Lower leg skin (tissue), 4 donors: ENCODE results near the gene POC1B. TPM values are rescaled to one million over a fixed set of nuclear protein-coding genes. Genes with fewer than 3 reads are reported as not detected.

Source experiments
- DNase-seq, 2 donors: peaks; one replicate each; pipeline ENCODE4 v3.0.0-alpha.2; 2019; ENCODE audit warnings: low spot score in 2 of 2
- H3K4me3 ChIP-seq: fragments of 200-600 bp; sonication (generic); 2 replicates; pipeline ENCODE4 v1.5.1; 2017; ENCODE audit warnings: mild to moderate bottlenecking, low read depth; ENCODE audit not compliant: poor library complexity, severe bottlenecking
- CTCF ChIP-seq, 3 donors: fragments of 450-650 bp; IDR thresholded peaks; one replicate each; pipeline ENCODE4 v1.5.1; 2016; ENCODE audit warnings: antibody characterized with exemption in 3 of 3, mild to moderate bottlenecking in 3 of 3, moderate library complexity in 2 of 3
- POLR2A ChIP-seq, 2 donors: fragments of 450-650 bp; IDR thresholded peaks; one replicate each; pipeline ENCODE4 v1.6.1; 2016 to 2017; ENCODE audit warnings: antibody characterized with exemption in 2 of 2, mild to moderate bottlenecking in 1 of 2, moderate library complexity in 1 of 2
- WGBS, 2 donors: methylation state at CpG; one replicate each; pipeline ENCODE4 v1.1.5; 2018; 5-methylcytosine and 5-hydroxymethylcytosine counted together
- intact Hi-C: fragments of 100-400 bp; cut with DNase I; formaldehyde crosslinking; loops from one replicate; pipeline ENCODE4 v1.15.0; 2023; ENCODE audit warnings: low total_unique reads
- total RNA-seq, 4 donors: library from RNA; depleted of rRNA; stranded (reverse); fragments of >200 nt; gene quantifications; one replicate each; pipeline ENCODE4 v1.1.0, GENCODE V29; 2016

The POC1B gene
- total RNA-seq, 4 donors from 2014 or later, result 10.5 to 15.9 (median 14.7) TPM

- no peak overlapping the region for H3K4me3 ChIP-seq
- no peak for TF ChIP-seq CTCF (IDR thresholded peaks at IDR 0.05)
- TF ChIP-seq POLR2A (IDR thresholded peaks at IDR 0.05), result no peak
- DNase-seq, result no peak
- 80% methylated on average over 6 of the region's 6 CpGs for WGBS, 2 donors
- intact Hi-C loops, result no loop called here
Observed at GRCh38 chr12:89475203-89475990, 50.5 kb downstream of the POC1B start.

GRCh38 chr12:89474615-89475014 lies 51.2 kb downstream of the POC1B start:
- whole genome bisulfite sequencing, 2 donors, result 47 to 55% methylated on average over 1 of the region's 1 CpG
- intact Hi-C loops, result no loop called here
- TF ChIP-seq POLR2A (IDR thresholded peaks at IDR 0.05), result no peak
- no peak for TF ChIP-seq CTCF (IDR thresholded peaks at IDR 0.05)
- DNase-seq, result no peak
- no peak overlapping the region for H3K4me3 ChIP-seq

GRCh38 chr12:89472508-89472907 lies 53.3 kb downstream of the POC1B start:
- 61 to 68% methylated on average over 2 of the region's 2 CpGs for WGBS, 2 donors
- no peak overlapping the region for H3K4me3 ChIP-seq
- TF ChIP-seq POLR2A (IDR thresholded peaks at IDR 0.05) (no peak), CTCF (IDR thresholded peaks at IDR 0.05) (no peak)
- intact Hi-C loops, result no loop called here
- no peak for DNase-seq

GRCh38 chr12:89470741-89471509 lies 54.9 kb downstream of the POC1B start:
- TF ChIP-seq POLR2A (IDR thresholded peaks at IDR 0.05), result no peak
- TF ChIP-seq CTCF (IDR thresholded peaks at IDR 0.05), result no peak
- no peak overlapping the region for H3K4me3 ChIP-seq
- 66 to 68% methylated on average over 3 of the region's 3 CpGs for WGBS, 2 donors
- intact Hi-C loops, result no loop called here
- no peak for DNase-seq

- TF ChIP-seq CTCF (IDR thresholded peaks at IDR 0.05), result no peak
- TF ChIP-seq POLR2A (IDR thresholded peaks at IDR 0.05), result no peak
- no peak for DNase-seq
- intact Hi-C loops, result no loop called here
Observed at GRCh38 chr12:89469361-89469760, 56.5 kb downstream of the POC1B start.

More at GRCh38 chr12:89469361-89469760, 56.5 kb downstream of the POC1B start:
- H3K4me3 ChIP-seq, result no peak overlapping the region
- WGBS, 2 donors, result 74% methylated on average over 3 of the region's 3 CpGs
